Heart left ventricle (tissue), 13 donors: Measurements from ENCODE around the gene CFB.

Source experiments
- POLR2A ChIP-seq, 2 donors: fragments of 450-650 bp; IDR thresholded peaks; one replicate each; pipeline ENCODE4 v1.6.1; 2017; ENCODE audit warnings: antibody characterized with exemption in 2 of 2, mild to moderate bottlenecking in 2 of 2, moderate library complexity in 2 of 2
- TF ChIP-seq, protein P1 (sequence below), 12 donors: fragments of 200-600 bp; sonication (generic) in 4 of 12; IDR thresholded peaks; one replicate each; pipeline versions ENCODE4 v1.5.0 to v1.8.0; 2018 to 2022; ENCODE audit warnings: antibody characterized with exemption in 12 of 12, mild to moderate bottlenecking in 5 of 12
- donor health status: ischemic (EF 13 %, LVEDD 7.1; RV severe dilation, severe dysfunction).
- donor health status: DM: no; HTN: yes; CAD: no.
- donor health status: DM: no; HTN: no; CAD: no.
- donor health status: ischemic (EF 25% LVEDD 6.9; RV normal size, moderate dysfunction).
- donor health status: ischemic (EF 25% LVEDD 5.7; RV mildly dilated, moderate dysfunction).
- donor health status: ischemic (EF 35%, LVEDD 5.7; RV mildly dilated, moderate dysfunction).
- donor health status: nonischemic (EF 11% LVEDD 7.7; RV severe dilation, severe dysfunction).
- donor health status: DM: yes; HTN: yes; CAD: no.
- donor health status: PGD.
- donor health status: ischemic (EF 29% LVEDD 5.4; RV normal size, mild dysfunction).
- donor health status: nonischemic (EF 23%, LVEDD 6.1; RV moderate dilation, normal function).

DNA sequence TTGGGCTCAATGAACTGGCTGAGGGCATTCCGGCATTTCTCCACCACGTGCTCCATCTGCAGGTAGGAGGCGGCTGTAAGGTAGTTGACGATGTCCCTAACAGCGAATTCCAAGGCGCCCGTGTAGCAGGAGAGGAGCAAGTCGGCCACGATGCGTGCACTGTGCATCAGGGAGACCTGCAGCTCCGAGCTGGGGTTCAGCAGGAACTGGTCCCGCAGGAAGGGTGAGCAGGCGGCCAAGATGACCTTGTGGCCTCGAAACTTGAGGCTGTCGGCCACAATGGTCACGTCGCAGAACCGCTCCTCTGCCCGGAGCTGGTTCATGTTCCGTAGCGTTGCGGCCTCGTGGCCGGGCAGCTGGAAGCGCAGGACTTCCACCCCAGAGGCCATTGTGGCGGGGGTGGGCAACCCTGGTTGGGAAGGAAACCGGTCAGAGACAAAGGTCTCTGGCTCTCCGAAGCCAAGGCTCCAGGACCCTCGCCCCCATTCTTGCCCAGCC is 44.9 kb upstream of the CFB start:
- TF ChIP-seq, protein P1, sequence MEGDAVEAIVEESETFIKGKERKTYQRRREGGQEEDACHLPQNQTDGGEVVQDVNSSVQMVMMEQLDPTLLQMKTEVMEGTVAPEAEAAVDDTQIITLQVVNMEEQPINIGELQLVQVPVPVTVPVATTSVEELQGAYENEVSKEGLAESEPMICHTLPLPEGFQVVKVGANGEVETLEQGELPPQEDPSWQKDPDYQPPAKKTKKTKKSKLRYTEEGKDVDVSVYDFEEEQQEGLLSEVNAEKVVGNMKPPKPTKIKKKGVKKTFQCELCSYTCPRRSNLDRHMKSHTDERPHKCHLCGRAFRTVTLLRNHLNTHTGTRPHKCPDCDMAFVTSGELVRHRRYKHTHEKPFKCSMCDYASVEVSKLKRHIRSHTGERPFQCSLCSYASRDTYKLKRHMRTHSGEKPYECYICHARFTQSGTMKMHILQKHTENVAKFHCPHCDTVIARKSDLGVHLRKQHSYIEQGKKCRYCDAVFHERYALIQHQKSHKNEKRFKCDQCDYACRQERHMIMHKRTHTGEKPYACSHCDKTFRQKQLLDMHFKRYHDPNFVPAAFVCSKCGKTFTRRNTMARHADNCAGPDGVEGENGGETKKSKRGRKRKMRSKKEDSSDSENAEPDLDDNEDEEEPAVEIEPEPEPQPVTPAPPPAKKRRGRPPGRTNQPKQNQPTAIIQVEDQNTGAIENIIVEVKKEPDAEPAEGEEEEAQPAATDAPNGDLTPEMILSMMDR (IDR thresholded peaks at IDR 0.05) = no peak
- TF ChIP-seq POLR2A (IDR thresholded peaks at IDR 0.05) = no peak
